Coronary artery (tissue), 2 donors: ENCODE measurements around the gene GTF2E1.

Source experiments
- DNase-seq: peaks from one replicate; pipeline ENCODE4 v3.0.0-alpha.2; 2017; ENCODE audit warnings: low spot score
- H3K27ac ChIP-seq, 2 donors: fragments of 200-600 bp; sonication (generic); one replicate each; pipeline ENCODE4 v1.5.1; 2016 to 2019
- H3K4me3 ChIP-seq: fragments of 200-600 bp; sonication (generic); 2 replicates; pipeline ENCODE4 v1.5.1; 2016; ENCODE audit warnings: mild to moderate bottlenecking, moderate library complexity
- TF ChIP-seq, protein P1 (sequence below): fragments of 200-600 bp; sonication (generic); IDR thresholded peaks from one replicate; pipeline ENCODE4 v1.5.1; 2019; ENCODE audit warnings: antibody characterized with exemption

GTF2E1 gene

DNA sequence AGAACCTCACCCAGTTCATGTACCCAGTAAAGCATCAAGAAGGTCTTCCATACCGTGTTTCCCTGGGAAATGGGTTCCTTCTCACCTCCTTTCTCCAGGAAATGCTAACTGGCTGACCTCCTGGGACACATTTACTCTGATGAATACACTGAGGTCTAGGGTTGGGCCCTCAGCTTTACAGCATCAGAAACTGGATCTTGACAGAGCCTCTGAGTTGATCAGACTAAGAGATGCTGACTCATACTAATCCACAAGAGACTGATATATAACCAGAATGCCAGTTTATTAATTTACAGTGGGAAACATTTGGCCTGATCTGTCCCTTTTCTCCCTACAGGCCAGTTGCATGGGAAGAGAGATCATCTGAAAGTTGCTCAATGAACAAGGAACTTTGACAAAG lies 55.8 kb downstream of the GTF2E1 start:
- no peak for DNase-seq
- TF ChIP-seq, protein P1, sequence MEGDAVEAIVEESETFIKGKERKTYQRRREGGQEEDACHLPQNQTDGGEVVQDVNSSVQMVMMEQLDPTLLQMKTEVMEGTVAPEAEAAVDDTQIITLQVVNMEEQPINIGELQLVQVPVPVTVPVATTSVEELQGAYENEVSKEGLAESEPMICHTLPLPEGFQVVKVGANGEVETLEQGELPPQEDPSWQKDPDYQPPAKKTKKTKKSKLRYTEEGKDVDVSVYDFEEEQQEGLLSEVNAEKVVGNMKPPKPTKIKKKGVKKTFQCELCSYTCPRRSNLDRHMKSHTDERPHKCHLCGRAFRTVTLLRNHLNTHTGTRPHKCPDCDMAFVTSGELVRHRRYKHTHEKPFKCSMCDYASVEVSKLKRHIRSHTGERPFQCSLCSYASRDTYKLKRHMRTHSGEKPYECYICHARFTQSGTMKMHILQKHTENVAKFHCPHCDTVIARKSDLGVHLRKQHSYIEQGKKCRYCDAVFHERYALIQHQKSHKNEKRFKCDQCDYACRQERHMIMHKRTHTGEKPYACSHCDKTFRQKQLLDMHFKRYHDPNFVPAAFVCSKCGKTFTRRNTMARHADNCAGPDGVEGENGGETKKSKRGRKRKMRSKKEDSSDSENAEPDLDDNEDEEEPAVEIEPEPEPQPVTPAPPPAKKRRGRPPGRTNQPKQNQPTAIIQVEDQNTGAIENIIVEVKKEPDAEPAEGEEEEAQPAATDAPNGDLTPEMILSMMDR, result no peak
- H3K27ac ChIP-seq, result no peak overlapping the region
- H3K4me3 ChIP-seq, result no peak overlapping the region

DNA sequence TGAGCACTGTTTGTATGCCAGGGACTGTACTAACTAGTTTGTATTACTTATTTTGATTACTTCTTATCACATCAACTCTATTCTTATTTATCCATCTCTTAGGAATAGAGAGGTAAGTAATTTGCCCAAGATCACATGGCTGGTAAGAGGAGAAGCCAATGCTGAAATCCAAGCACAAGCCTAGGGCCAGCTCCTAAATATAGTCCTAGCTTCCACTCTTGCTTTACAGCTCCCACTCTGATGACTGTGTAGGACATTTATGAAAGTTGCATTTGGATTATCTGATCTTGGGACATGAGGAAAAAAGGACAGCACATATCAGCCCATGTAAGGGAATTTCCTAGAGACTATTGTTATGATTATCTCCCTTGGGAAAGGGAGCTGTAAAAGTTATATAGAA lies 58.1 kb downstream of the GTF2E1 start:
- TF ChIP-seq, protein P1, result no peak
- no peak for DNase-seq
- H3K4me3 ChIP-seq, result no peak overlapping the region
- H3K27ac ChIP-seq, result no peak overlapping the region

DNA sequence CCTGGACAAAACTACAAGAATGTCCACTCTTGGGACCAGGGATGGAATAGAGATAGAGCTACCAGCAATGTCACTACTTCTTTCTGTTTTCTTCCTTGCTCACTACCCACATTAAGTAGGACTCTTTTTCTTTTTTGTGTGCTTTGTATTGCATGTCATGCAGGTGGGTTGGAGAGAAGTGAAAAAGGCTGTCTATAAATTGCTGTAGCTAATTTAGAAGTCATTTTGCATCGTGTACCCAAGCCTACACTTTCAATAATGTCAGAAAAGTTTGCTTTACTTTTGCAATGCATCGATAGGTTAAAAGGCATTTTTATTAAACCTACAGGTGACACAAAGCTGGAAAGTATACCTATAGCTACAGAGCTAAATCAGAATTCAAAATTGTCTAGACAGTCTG lies 58.9 kb downstream of the GTF2E1 start:
- TF ChIP-seq, protein P1, result no peak

DNA sequence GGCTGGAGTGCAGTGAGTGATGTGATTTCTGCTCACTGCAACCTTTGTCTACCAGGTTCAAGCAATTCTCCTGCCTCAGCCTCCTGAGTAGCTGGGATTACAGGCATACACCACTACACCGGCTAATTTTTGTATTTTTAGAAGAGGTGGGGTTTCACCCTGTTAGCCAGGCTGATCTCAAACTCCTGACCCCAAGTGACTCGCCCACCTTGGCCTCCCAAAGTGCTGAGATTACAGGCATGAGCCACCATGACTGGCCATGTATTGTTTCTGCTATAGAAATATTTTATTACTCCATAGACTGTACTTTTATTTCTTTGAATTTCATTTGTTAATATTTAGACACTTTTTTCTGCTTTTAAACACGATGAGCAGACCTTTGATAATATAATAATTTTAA lies 60.4 kb downstream of the GTF2E1 start:
- H3K27ac ChIP-seq, result no peak overlapping the region
- no peak for DNase-seq
- no peak overlapping the region for H3K4me3 ChIP-seq
- TF ChIP-seq, protein P1, result no peak

More for the DNA sequence above, 58.9 kb downstream of the GTF2E1 start:
- Histone ChIP-seq H3K4me3 (no peak overlapping the region), H3K27ac (no peak overlapping the region)
- no peak for DNase-seq

DNA sequence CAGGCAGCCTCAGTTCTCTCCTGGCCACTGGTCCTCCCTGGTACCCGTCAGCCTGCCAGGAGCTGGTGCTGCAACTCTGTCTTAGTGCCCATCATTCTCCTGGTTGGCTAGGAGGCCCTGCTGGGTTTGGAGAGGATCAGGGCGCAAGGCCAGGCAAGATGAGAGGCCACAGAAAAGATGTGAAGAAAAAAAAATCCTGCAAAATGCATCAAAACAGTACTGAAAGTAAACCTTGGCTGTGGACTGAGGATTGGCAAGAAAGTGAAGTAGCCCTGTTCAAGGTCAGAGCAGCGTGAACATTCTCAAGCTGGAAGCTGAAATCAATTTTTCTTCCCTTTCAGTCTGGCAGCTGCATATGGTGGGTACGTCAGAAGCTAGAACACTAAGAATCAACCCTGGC lies 74.2 kb downstream of the GTF2E1 start:
- no peak for DNase-seq
- TF ChIP-seq, protein P1, result no peak

DNA sequence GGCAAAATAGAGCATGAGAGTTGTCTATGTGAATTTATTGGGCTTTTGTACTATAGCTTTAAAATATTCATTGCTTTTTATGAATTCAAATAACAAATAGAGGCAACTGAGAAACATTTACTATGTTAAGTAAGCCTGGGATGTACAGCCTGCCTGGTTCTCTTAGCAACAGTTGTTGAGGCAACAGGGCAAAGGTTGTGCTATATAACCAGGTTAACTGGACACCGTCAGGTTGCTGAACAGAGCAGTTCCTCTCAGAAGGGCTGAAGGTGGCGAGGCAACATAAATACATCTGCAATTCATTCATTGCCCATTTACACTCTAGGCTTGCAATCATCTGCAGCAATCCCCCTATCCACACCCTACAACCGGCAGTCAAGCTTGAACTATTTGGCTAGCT lies 78.2 kb downstream of the GTF2E1 start:
- TF ChIP-seq, protein P1, result no peak
- DNase-seq, result no peak
- no peak overlapping the region for H3K4me3 ChIP-seq
- no peak overlapping the region for H3K27ac ChIP-seq

More for the DNA sequence above, 74.2 kb downstream of the GTF2E1 start:
- no peak overlapping the region for H3K4me3 ChIP-seq
- no peak overlapping the region for H3K27ac ChIP-seq

DNA sequence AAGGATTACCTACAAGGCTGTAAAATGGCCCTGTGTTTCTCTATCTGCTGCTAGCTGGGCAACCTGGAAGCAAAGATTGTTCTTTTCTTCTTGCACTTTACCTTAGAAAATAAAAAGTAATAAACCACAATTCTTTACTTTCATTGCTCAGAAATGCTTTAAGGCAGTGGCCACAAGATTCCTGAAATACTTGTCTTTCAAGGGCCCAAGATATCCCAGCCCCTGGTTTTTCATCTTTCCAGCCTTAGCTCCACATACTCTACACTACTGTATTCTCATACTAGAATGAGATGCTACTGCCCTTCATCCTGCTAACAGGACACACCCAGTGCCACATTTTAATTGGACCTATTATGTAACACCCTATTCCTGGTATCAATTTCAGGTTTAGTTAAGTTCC lies 78.9 kb downstream of the GTF2E1 start:
- no peak for DNase-seq
- H3K4me3 ChIP-seq, result no peak overlapping the region
- TF ChIP-seq, protein P1, result peak; percentile 8
- no peak overlapping the region for H3K27ac ChIP-seq
